NCI-H748 (cell line): ENCODE results near the gene CPO.
A peak's percentile ranks its signal among the peaks of the same experiment; 100 is the strongest.

Source experiments
- DNase-seq: peaks from one replicate; lab custom pipeline; 2025; ENCODE audit not compliant: unreplicated experiment; lab: John Stamatoyannopoulos, UW

The CPO gene

GRCh38 chr2:206971805-206972204 is 32.5 kb downstream of the CPO start:
- DNase-seq: no peak

- DNase-seq: no peak
These were observed 35.2 kb downstream of the CPO start for GRCh38 chr2:206974551-206974950.

DNA sequence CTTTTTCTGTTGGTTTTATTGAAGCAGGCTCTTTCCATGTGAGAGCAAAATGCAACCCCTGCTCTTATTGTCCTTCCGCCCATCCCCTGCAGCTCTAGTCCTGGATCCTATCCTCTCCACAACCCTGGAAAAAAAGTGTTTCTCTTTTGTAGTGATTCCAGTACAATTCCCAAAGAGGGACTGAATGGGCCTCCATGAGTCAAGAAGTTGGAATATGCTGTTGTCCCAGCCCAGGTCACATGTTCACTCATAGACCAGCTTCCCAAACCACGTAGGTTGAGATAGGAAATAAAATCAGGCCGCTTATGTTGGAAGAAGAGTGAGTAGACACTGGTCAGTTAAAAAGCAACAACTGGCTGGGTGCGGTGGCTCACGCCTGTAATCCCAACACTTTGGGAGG is 39.4 kb downstream of the CPO start:
- no peak for DNase-seq

GRCh38 chr2:206979365-206979764 is 40.0 kb downstream of the CPO start:
- no peak for DNase-seq

- no peak for DNase-seq
These were observed 40.6 kb downstream of the CPO start for GRCh38 chr2:206979922-206980321.

DNA sequence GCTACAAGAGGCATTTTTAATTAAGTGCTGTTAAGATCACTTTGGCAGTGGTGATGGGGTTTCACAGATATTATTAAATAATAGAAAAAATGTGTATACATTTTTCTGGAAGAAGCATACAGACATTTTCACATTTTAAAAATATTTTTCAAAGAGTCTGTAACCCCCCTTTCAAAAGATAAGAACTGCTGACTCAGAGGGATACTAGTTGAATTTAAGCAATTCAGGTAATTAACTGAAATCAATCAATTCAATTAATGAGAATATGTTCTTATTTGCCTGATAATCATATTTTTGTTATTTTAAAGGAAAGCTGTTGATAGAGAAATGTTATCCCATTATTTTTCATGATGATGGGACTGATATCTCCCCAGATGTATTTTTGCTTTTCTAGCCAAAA is 41.1 kb downstream of the CPO start:
- DNase-seq: no peak

DNA sequence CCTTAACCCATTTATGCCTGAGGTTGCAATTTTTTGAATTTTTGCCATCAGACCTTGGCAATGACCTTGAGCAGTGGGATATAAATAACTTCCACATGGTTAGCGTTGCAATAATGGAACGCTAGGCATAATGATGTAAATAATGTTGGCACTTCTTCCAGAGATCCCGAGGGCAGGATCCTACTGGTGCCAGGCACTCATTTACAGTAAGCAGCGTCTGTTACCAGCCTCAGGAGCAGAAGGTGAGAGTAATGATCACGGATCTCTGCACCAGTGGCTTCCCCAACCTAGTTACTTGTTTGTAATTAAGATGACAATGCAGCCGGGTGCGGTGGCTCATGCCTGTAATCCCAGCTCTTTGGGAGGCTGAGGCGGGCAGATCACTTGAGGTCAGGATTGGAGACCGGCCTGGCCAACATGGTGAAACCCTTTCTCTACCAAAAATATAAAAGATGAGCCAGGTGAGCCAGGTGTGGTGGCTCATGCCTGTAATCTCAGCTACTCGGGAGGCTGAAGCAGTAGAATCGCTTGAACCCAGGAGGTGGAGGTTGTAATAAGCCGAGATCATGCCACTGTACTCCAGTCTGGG is 41.9 kb downstream of the CPO start:
- no peak for DNase-seq

- peak; percentile 68 for DNase-seq
These were observed 42.5 kb downstream of the CPO start for GRCh38 chr2:206981739-206982340.

- DNase-seq: no peak
These were observed 43.1 kb downstream of the CPO start for GRCh38 chr2:206982360-206982955.

- no peak for DNase-seq
These were observed 44.0 kb downstream of the CPO start for GRCh38 chr2:206983161-206983859.

DNA sequence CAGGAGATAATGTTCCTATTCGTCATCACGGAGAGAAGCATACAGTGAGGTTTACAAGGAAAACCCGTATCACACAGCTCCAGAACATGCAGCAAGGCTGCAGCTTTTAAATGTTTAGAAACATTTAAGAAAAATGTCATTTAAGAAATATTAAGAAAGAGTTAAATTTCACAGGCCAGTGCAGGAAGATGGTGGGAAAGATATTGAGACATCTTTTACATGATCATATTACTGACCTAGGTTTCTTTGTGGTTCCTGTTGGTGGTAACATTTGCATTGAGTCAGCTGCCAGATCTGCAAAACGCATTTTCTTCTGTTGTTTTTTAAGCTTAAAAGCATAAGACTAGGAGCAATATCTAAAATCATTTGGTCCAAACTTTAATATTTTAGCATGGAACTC is 44.9 kb downstream of the CPO start:
- no peak for DNase-seq

DNA sequence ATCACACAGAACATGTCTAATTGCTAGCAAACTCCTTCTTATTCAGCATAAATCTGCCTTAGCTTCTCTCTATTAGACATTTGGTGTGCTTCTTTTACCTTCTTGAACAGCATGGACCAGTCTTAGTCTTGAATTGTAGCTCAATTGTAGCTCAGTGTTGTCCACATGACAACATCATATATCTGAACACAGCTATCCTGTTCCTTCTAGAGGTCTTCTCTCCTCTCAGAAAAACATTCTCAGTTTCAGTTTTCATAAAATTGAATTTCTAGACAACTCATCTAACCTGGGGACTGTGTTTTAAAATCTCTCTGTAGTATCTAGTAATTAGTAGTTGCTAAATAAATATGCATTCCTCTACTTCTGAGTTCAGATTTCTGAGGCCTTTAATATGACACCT is 47.6 kb downstream of the CPO start:
- DNase-seq: no peak

- no peak for DNase-seq
These were observed 48.5 kb downstream of the CPO start for GRCh38 chr2:206987810-206988209.

DNA sequence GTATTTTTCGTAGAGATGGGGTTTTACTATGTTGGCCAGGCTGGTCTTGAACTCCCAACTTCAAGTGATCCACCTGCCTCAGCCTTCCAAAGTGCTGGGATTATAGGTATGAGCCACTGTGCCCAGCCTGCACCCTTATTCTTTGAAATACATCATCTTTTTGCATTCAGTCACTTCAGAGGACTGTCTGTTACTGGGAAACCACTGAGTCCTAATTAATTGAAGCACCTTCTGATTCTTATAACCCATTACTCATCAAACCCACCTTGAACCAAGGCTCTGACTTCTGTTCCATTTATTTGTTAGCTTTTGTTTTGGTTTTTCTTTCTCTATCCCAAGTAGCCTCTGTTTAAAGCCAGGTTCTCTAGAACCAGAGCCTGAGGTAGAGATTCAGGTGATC is 49.6 kb downstream of the CPO start:
- DNase-seq: no peak

DNA sequence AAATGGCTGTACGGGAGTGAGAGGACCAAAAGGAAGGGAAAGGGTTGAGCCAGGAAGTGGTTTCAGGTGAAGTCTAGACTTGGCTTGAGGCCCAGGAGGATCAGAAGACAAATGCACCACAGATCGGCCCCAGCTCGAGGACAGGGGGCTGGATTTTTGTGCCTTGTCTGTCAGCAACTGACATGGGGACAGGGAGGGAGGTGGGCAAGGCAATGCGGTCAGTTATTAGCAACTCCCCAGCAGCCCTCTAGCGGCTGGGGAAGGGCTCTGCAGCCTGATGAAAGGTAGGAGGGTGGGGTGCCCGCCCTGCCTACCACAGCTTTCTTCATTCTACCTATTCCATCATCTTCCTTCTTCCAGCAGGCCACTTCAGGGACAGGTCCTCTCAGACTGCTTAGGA is 50.0 kb downstream of the CPO start:
- peak; percentile 60 for DNase-seq

- DNase-seq: no peak
These were observed 51.0 kb downstream of the CPO start for GRCh38 chr2:206990360-206990759.

DNA sequence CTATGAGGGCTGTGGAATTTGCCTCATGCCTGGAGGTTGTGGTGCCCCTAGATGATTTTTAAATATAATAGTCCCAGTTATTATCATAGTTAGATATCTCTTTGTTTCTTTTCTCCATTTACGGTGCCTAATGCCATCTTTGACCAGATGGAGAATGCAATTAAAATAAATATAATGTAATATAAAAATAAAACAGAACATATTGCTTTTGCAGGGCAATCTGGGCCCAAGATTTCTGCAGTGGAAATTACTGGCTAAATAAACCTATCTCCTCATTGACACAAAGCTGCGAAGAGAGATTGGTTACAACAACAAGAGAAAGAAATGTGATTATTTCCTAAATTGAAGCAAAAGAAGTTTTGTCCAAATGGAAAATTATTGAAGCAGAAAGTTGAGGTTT is 51.8 kb downstream of the CPO start:
- no peak for DNase-seq

DNA sequence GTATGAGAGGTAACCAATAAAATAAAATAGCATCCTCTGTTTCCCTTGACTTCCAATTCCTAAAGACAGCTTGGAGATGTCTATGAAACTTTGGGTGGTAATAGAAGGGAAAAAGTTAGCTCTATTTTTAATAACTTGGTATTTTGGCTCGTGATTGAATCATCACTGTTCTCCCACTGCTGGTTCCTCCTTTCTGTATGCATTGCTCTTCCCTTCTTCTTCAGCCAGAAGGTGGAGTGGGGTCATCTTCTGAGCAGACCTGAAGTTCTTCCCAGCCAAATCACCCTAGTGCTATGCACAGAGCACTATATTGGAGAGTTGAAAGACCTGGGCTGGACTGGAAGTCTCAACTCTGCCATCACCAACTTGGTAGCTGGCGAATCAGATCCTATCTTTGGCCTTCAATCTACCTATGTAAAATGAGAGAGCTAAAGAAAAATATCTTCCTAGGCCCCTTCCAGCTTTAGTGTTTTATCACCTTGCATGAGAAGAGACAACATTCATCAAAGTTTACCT is 54.1 kb downstream of the CPO start:
- DNase-seq: no peak

- no peak for DNase-seq
These were observed 54.6 kb downstream of the CPO start for GRCh38 chr2:206993964-206994363.

GRCh38 chr2:206996556-206997065 is 57.3 kb downstream of the CPO start:
- DNase-seq: no peak

- DNase-seq: no peak
These were observed 69.0 kb downstream of the CPO start for GRCh38 chr2:207008105-207008990.
